Measurements from ENCODE around the gene PCCA.

DNA sequence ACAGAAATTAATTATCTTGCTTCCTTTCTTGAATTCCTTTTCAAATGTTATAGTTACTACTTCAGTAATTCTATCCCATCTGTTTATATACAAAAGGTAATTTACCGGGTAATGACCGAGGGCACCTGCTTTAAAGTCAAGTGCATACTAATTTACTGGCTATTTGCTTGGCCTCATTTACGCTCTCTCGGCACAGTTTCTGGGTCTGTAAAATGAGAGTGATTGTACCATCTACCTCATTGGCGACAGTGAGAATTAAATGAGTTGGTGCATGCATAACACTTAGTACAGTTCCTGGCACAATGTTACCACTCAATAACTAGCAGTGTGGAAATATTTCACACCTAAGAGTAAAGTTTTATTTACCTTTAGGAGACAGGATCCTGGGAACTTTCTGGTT is 388.1 kb downstream of the PCCA start:
- TF ChIP-seq ISL1 (CRISPR knock-in tag; IDR thresholded peaks at IDR 0.05) (no peak), ZNF70 (CRISPR knock-in tag; IDR thresholded peaks at IDR 0.05) (no peak), TOX (CRISPR knock-in tag; IDR thresholded peaks at IDR 0.05; ENCODE audit: borderline replicate concordance) (no peak), ZC3H10 (CRISPR knock-in tag; IDR thresholded peaks at IDR 0.05) (no peak), SNAI2 (CRISPR knock-in tag; IDR thresholded peaks at IDR 0.05) (no peak), CSDC2 (CRISPR knock-in tag; IDR thresholded peaks at IDR 0.05) (no peak), ESRRG (CRISPR knock-in tag; IDR thresholded peaks at IDR 0.05) (no peak), ZFP30 (CRISPR knock-in tag; IDR thresholded peaks at IDR 0.05) (no peak), TSHZ2 (CRISPR knock-in tag; IDR thresholded peaks at IDR 0.05) (no peak)
- TF ChIP-seq, protein P1, sequence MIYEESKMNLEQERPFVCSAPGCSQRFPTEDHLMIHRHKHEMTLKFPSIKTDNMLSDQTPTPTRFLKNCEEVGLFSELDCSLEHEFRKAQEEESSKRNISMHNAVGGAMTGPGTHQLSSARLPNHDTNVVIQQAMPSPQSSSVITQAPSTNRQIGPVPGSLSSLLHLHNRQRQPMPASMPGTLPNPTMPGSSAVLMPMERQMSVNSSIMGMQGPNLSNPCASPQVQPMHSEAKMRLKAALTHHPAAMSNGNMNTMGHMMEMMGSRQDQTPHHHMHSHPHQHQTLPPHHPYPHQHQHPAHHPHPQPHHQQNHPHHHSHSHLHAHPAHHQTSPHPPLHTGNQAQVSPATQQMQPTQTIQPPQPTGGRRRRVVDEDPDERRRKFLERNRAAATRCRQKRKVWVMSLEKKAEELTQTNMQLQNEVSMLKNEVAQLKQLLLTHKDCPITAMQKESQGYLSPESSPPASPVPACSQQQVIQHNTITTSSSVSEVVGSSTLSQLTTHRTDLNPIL (CRISPR knock-in tag; IDR thresholded peaks at IDR 0.05; ENCODE audit: low read depth) = no peak

All from SK-N-SH treated with all-trans-retinoic acid at 6 μM for 48 hours (cell line).